ENCODE measurements around the gene TUBGCP5.
A peak's percentile ranks its signal among the peaks of the same experiment; 100 is the strongest.
"Not testable (repeated sequence)": the region's sequence is repeated elsewhere in the genome, so short reads cannot be mapped to it uniquely, and the experiment has no call there.

TUBGCP5 gene

DNA sequence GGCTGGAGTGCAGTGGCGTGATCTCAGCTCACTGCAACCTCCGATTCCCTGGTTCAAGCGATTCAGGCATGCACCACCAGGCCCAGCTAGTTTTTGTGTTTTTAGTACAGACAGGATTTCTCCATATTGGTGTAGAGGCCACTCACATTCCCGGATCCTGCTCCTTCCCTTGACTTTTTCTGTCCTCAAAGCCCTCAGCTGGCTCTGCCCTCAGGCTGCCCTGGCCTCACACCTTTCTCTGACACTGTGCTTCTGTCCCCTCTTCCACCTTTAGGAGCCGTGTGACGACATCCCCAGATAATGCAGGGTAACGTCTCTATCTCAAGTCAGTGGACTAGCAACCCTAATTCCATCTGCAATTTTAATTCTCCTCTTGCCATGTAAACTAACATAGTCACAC, 50.6 kb downstream of the TUBGCP5 start:
- DNase-seq, result no peak
- H3K27me3 ChIP-seq (ENCODE audit: insufficient read depth, low read depth, severe bottlenecking), result peaks cover 82% of the 10 kb centered on the region
- no peak overlapping the region for H3K27ac ChIP-seq
- peaks cover 2% of the 10 kb centered on the region; the same call in 1 of the 2 replicates for H3K36me3 ChIP-seq
- TF ChIP-seq, protein P1, sequence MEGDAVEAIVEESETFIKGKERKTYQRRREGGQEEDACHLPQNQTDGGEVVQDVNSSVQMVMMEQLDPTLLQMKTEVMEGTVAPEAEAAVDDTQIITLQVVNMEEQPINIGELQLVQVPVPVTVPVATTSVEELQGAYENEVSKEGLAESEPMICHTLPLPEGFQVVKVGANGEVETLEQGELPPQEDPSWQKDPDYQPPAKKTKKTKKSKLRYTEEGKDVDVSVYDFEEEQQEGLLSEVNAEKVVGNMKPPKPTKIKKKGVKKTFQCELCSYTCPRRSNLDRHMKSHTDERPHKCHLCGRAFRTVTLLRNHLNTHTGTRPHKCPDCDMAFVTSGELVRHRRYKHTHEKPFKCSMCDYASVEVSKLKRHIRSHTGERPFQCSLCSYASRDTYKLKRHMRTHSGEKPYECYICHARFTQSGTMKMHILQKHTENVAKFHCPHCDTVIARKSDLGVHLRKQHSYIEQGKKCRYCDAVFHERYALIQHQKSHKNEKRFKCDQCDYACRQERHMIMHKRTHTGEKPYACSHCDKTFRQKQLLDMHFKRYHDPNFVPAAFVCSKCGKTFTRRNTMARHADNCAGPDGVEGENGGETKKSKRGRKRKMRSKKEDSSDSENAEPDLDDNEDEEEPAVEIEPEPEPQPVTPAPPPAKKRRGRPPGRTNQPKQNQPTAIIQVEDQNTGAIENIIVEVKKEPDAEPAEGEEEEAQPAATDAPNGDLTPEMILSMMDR (IDR thresholded peaks at IDR 0.05; ENCODE audit: low read depth, low read length), result no peak
- H3K4me3 ChIP-seq (ENCODE audit: low read depth, low read length), result no peak overlapping the region
- H3K9me3 ChIP-seq (ENCODE audit: severe bottlenecking), result no peaks in the 10 kb centered on the region

DNA sequence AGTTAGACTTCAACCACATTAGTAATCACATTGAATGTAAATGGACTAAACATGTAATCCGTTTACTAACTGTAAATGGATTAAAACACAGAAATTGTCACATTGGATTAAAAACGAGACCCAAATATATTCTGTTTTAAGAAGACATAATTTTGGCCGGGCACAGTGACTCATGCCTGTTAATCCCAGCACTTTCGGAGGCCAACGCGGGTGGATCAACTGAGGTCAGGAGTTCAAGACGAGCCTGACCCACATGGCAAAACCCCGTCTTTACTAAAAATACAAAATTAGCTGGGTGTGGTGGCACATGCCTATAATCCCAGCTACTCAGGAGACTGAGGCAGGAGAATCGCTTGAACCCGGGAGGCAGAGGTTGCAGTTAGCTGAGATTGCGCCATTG, 57.4 kb downstream of the TUBGCP5 start:
- DNase-seq, result not testable (repeated sequence)

DNA sequence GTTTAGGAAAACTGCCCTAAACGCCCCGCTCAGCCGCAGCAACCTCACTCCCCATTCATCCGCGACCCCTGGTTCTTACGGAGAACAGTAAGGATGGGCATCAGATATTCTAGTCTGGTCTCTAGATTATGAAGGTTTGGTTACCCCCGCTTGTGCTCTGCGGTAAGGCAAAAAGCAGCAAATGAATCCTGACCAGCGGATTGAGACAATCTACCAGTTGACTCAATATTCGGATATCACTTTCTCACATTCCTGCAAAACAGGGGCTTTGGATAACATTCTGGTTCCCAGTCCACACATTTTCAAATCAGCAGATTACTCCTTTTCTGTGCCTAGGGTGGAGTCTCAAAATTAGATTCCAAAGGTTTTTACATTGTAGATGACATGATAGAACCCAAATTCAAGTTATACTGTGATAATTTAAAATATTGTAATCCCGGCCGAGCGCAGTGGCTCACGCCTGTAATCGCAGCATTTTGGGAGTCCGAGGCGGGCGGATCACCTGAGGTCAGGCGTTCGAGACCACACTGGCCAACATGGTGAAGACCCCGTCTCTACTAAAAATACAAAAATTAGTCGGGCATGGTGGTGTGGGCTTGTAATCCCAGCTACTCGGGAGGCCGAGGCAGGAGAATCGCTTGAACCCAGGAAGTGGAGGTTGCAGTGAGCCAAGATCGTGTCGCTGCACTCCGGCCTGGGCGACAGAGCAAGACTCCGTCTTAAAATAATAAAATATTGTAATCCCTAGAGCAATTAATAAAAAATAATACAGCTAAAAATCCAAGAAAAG, 58.1 kb downstream of the TUBGCP5 start:
- TF ChIP-seq, protein P1 (IDR thresholded peaks at IDR 0.05; ENCODE audit: low read depth, low read length), result no peak
- Histone ChIP-seq H3K27ac (no peak overlapping the region), H3K36me3 (no peaks in the 10 kb centered on the region), H3K27me3 (ENCODE audit: insufficient read depth, low read depth, severe bottlenecking) (peaks cover 79% of the 10 kb centered on the region), H3K4me3 (ENCODE audit: low read depth, low read length) (no peak overlapping the region), H3K9me3 (ENCODE audit: severe bottlenecking) (no peaks in the 10 kb centered on the region)
- no peak for DNase-seq

More for the DNA sequence above, 57.4 kb downstream of the TUBGCP5 start:
- not testable (repeated sequence) for H3K36me3 ChIP-seq; H3K4me3 ChIP-seq (ENCODE audit: low read depth, low read length); H3K27ac ChIP-seq; H3K9me3 ChIP-seq (ENCODE audit: severe bottlenecking)
- peaks cover 85% of the 10 kb centered on the region for H3K27me3 ChIP-seq (ENCODE audit: insufficient read depth, low read depth, severe bottlenecking)

DNA sequence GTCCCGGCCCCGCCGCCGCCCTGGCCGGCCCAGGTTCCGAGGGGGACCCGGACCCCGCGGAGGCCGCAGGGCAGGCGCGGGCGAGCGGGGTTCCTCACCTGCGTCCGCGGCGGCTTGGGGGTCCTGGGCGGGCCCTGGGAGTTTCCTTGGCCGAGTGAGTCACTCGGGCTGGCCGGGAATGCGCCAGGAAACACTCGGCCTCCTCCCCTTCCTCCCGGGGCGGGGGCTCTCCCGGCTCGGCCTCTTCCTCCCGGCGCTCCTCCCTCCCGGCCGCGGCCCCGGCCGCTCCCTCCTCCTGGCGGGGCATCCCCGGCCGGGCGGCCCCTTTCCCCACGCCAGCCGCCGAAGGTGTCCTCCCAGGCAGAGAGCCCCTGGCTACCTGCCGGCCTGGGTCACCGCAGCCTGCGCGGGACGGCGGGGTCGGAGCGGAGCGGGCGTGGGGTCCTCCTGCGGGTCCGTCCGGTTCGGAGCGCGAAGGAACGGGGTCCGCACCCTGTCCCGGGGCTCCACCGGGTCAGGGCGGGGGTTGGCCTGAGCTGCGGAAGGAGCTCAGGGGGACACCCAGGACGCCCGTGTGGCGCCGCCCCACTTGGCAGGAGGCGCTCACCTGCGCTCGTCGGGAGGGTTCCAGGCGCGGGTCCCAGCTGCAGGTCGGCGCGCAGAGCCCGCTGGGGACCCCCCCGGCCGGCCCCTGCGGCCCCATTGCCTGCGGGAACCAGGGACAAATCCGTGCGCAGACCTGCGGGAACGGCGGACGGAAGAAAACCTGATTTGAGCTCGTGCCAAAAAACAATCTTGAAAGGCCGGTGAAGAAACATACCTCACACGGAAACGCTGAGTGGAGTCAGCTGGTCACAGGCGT, 58.9 kb downstream of the TUBGCP5 start, which contains the start of gene CYFIP1:
CYFIP1 (minus strand) TSS at position 180 of the 862 bp plus-strand sequence. CDS start 33,083 bp downstream, outside the sequence.
- Histone ChIP-seq H3K27me3 (ENCODE audit: insufficient read depth, low read depth, severe bottlenecking) (peaks cover 70% of the 10 kb centered on the region), H3K9me3 (ENCODE audit: severe bottlenecking) (no peaks in the 10 kb centered on the region), H3K27ac (no peak within 1 kb of the TSS), H3K36me3 (no peaks in the 10 kb centered on the region), H3K4me3 (ENCODE audit: low read depth, low read length) (peak within 1 kb of the TSS; percentile 51)
- TF ChIP-seq, protein P1 (IDR thresholded peaks at IDR 0.05; ENCODE audit: low read depth, low read length), result no peak
- peak; percentile 34 for DNase-seq

DNA sequence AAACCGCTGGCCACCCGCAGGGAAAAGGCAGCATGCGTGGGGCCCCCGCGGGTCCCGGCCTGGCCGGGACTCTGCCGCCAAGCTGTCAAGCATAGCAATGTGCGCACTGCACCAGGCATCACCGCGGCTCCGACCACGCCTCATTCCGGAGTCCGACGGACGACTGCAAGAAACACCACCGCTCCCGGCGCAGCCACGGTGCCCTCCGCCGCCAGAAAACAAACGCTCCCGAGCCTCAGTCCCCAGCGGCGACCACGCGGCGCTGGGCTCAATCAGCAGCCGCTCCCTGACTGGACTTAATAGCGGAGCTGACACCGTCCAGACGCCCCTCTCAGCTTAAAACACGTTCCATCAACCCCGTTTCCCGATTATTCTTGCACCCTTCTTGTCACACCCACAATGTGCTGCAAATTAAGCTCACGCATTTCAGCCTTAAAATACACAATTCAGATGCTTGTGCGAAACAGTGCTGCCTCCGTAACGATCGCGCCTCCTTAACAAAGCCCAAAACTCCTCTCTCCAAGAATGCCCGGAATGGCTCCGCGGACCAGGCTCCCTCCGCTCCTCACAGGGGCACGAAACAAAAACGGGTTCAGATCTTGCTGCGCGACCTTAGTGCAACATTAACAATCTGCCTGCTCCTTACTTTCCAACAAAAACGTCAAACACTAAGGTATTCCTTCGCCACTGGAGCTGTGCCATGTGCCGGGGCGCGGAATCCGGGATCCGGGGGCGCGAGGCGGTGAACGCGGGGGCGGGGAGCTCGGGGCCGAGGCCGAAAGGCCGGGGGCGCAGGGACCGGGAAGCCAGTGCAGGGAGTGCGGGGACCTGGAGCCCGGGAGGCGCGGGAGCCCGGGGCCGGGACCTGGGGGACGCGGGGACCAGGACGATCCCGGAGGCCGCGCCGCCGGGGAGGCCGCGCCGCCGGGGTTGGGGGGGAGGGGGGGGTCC, 59.9 kb downstream of the TUBGCP5 start:
- peak overlapping the region; percentile 51 for H3K4me3 ChIP-seq (ENCODE audit: low read depth, low read length)
- no peaks in the 10 kb centered on the region for H3K36me3 ChIP-seq
- no peak overlapping the region for H3K27ac ChIP-seq
- peak; percentile 29 for DNase-seq
- TF ChIP-seq, protein P1 (IDR thresholded peaks at IDR 0.05; ENCODE audit: low read depth, low read length), result no peak
- no peaks in the 10 kb centered on the region for H3K9me3 ChIP-seq (ENCODE audit: severe bottlenecking)
- H3K27me3 ChIP-seq (ENCODE audit: insufficient read depth, low read depth, severe bottlenecking), result peaks cover 61% of the 10 kb centered on the region

Data from WERI-Rb-1 (cell line).